A549 (cell line): ENCODE measurements around the gene MARK3. TPM values are rescaled to one million over a fixed set of nuclear protein-coding genes. Genes with fewer than 3 reads are reported as not detected.

ENCODE experiments used
- ATAC-seq, 2 experiments: fragments of 200-7000 bp in 1 of 2; fragments of >200 bp in 1 of 2; cut with Nextera tagmentation in 1 of 2; cut with Tn5 transposase in 1 of 2; 3 replicates each; pipeline versions ENCODE4 v1.8.0 to v1.9.1; 2018 to 2020; ENCODE audit warnings: mild to moderate bottlenecking in 1 of 2, moderate library complexity in 1 of 2
- CTCF ChIA-PET: fragments of 300-600 bp; sonication (Branson Sonifier 250); formaldehyde crosslinking; extraction: SDS; loops from one replicate; lab custom pipeline; 2021; ENCODE audit warnings: antibody characterized with exemption, inconsistent platforms; lab: Yijun Ruan, JAX
- POLR2A ChIA-PET: fragments of 350-600 bp; formaldehyde crosslinking; extraction: SDS; loops from one replicate; lab custom pipeline; 2021; ENCODE audit warnings: antibody characterized with exemption, inconsistent platforms; lab: Yijun Ruan, JAX
- DNase-seq, 2 experiments: peaks; one replicate each; pipeline versions ENCODE4 v3.0.0 to v3.0.0-alpha.2; 2011 to 2016; ENCODE audit warnings: low read depth in 1 of 2, low spot score in 1 of 2
- FAIRE-seq: peaks from 2 replicates; lab custom pipeline; 2011; peaks lifted over from hg19 to GRCh38; lab: Jason Lieb, UNC
- H3K27ac ChIP-seq, 2 experiments: fragments of >200 bp; sonication (Bioruptor Twin); formaldehyde crosslinking; 3 replicates each; pipeline ENCODE4 v1.5.1; 2016 to 2017
- H3K4me1 ChIP-seq: fragments of >200 bp; sonication (Bioruptor Twin); formaldehyde crosslinking; 3 replicates; pipeline ENCODE4 v1.6.1; 2016
- H3K4me2 ChIP-seq: fragments of >200 bp; sonication (Bioruptor Twin); formaldehyde crosslinking; 3 replicates; pipeline ENCODE4 v1.6.1; 2016
- H3K4me3 ChIP-seq: fragments of >200 bp; sonication (Bioruptor Twin); formaldehyde crosslinking; 3 replicates; pipeline ENCODE4 v1.5.1; 2016
- H3K9me3 ChIP-seq: fragments of >200 bp; sonication (Bioruptor Twin); formaldehyde crosslinking; 3 replicates; pipeline ENCODE4 v1.6.1; 2016
- BCL3 ChIP-seq: fragments of >200 bp; sonication (Bioruptor Twin); formaldehyde crosslinking; IDR thresholded peaks from 3 replicates; pipeline ENCODE4 v1.6.1; 2016
- CBX8 ChIP-seq: fragments of 200-600 bp; sonication (generic); IDR thresholded peaks from 2 replicates; pipeline ENCODE4 v1.6.1; 2016
- CEBPB ChIP-seq, 2 experiments: fragments of >200 bp in 1 of 2; sonication (Bioruptor Twin) in 1 of 2; formaldehyde crosslinking in 1 of 2; IDR thresholded peaks; 2 replicates each; pipeline ENCODE4 v1.6.1; 2012 to 2016
- CHD2 ChIP-seq: fragments of 150-350 bp; IDR thresholded peaks from 2 replicates; pipeline ENCODE4 v1.6.1; 2014; ENCODE audit warnings: low read length; ENCODE audit not compliant: partially characterized antibody
- CHD4 ChIP-seq: fragments of 200-600 bp; sonication (generic); IDR thresholded peaks from 2 replicates; pipeline ENCODE4 v1.6.1; 2016; ENCODE audit warnings: antibody characterized with exemption, mild to moderate bottlenecking, borderline replicate concordance
- CTCF ChIP-seq: fragments of >200 bp; sonication (Bioruptor Twin); formaldehyde crosslinking; IDR thresholded peaks from 3 replicates; pipeline ENCODE4 v1.5.1; 2016
- FOSL2 ChIP-seq, 2 experiments: fragments of 450-650 bp in 1 of 2; fragments of >200 bp in 1 of 2; sonication (Bioruptor Twin) in 1 of 2; formaldehyde crosslinking; IDR thresholded peaks; 2 replicates each; pipeline versions ENCODE4 v1.5.0 to v1.6.1; 2016 to 2020; ENCODE audit warnings: mild to moderate bottlenecking in 1 of 2, moderate library complexity in 1 of 2
- GATA3 ChIP-seq: IDR thresholded peaks from 2 replicates; pipeline ENCODE4 v1.6.1; 2012; ENCODE audit warnings: borderline replicate concordance
- HEYL ChIP-seq: fragments of 250-450 bp; sonication (Bioruptor Pico); IDR thresholded peaks from 2 replicates; pipeline ENCODE4 v1.8.0; 2021; ENCODE audit warnings: mild to moderate bottlenecking, moderate library complexity
- HMGXB4 ChIP-seq: fragments of 250-450 bp; sonication (Bioruptor Pico); IDR thresholded peaks from 2 replicates; pipeline ENCODE4 v1.5.0; 2021; ENCODE audit warnings: mild to moderate bottlenecking, moderate library complexity, borderline replicate concordance
- HOXB13 ChIP-seq: fragments of 250-450 bp; sonication (Bioruptor Pico); IDR thresholded peaks from 2 replicates; pipeline ENCODE4 v1.5.0; 2020; ENCODE audit warnings: low read depth, mild to moderate bottlenecking, moderate library complexity
- HOXB5 ChIP-seq: fragments of 250-450 bp; sonication (Bioruptor Pico); IDR thresholded peaks from 2 replicates; pipeline ENCODE4 v1.5.0; 2020; ENCODE audit warnings: mild to moderate bottlenecking, moderate library complexity
- JUNB ChIP-seq: fragments of >200 bp; sonication (Bioruptor Twin); formaldehyde crosslinking; IDR thresholded peaks from 2 replicates; pipeline ENCODE4 v1.6.1; 2016
- KDM5A ChIP-seq: fragments of 200-600 bp; sonication (generic); IDR thresholded peaks from 2 replicates; pipeline ENCODE4 v1.6.1; 2016; ENCODE audit warnings: antibody characterized with exemption, mild to moderate bottlenecking
- RAD21 ChIP-seq, 2 experiments: fragments of >200 bp in 1 of 2; sonication (Bioruptor Twin) in 1 of 2; formaldehyde crosslinking in 1 of 2; IDR thresholded peaks in 1 of 2; conservative IDR thresholded peaks in 1 of 2; 2 replicates in 1 of 2; 3 replicates in 1 of 2; pipeline ENCODE4 v1.6.1; 2012 to 2018; ENCODE audit warnings: inconsistent platforms in 1 of 2
- USF2 ChIP-seq: fragments of 450-650 bp; IDR thresholded peaks from 2 replicates; pipeline ENCODE4 v1.6.1; 2014; ENCODE audit warnings: antibody characterized with exemption
- ZNF302 ChIP-seq: fragments of 250-450 bp; sonication (Bioruptor Pico); IDR thresholded peaks from 2 replicates; pipeline ENCODE4 v1.9.0; 2021; ENCODE audit warnings: inconsistent platforms, mild to moderate bottlenecking, moderate library complexity
- WGBS: methylation state at CpG from one replicate; pipeline ENCODE4 v1.1.6; 2017; ENCODE audit errors: missing lambda C conversion rate; 5-methylcytosine and 5-hydroxymethylcytosine counted together
- polyA plus RNA-seq, 4 experiments: library from polyadenylated mRNA; depleted of rRNA in 3 of 4; stranded (reverse); fragments of >200 nt; fragmentation: RNase III in 1 of 4; extraction: RNeasy Plus Mini Kit Qiagen cat#74134 plus additional on column Dnase treatment in 1 of 4; gene quantifications; 2 replicates in 3 of 4; 3 replicates in 1 of 4; pipeline ENCODE4 v1.2.3, GENCODE V29; 2011 to 2017

The MARK3 gene
- polyA plus RNA-seq, 2 of the 4 experiments (the other 2 are of a cell fraction) = 59.7 to 97.6 TPM

- no peak for TF ChIP-seq RAD21 (conservative IDR thresholded peaks at IDR 0.05 in 1 of 2, IDR thresholded peaks at IDR 0.05 in 1 of 2)
Measured at GRCh38 chr14:103483600-103483999, 98.4 kb downstream of the MARK3 start (continued).

GRCh38 chr14:103485504-103485903 is 100.3 kb downstream of the MARK3 start:
- ATAC-seq (no peak), FAIRE-seq (no peak)
- ChIA-PET CTCF (interaction anchor here (6.5 kb wide), 1 partner anchor 14 kb away, joined by 45 read pairs; no protein-coding TSS in a partner anchor), POLR2A (no interaction called here)
- Histone ChIP-seq H3K4me2 (no peak overlapping the region), H3K4me1 (peaks cover 10% of the 10 kb centered on the region; the same call in 2 of the 3 replicates), H3K4me3 (no peak overlapping the region), H3K27ac (no peak overlapping the region)
- 92% methylated on average over 2 of the region's 2 CpGs for WGBS
- no peak for TF ChIP-seq BCL3
- TF ChIP-seq GATA3 = no peak
- TF ChIP-seq ZNF302 = no peak
- TF ChIP-seq, all 56 proteins: peak for 0
- no peak for DNase-seq
- no peaks in the 10 kb centered on the region for H3K9me3 ChIP-seq

- Histone ChIP-seq H3K9me3 (no peaks in the 10 kb centered on the region), H3K4me3 (no peak overlapping the region), H3K4me1 (peaks cover 10% of the 10 kb centered on the region; the same call in 2 of the 3 replicates), H3K4me2 (no peak overlapping the region), H3K27ac (no peak overlapping the region)
- TF ChIP-seq CEBPB (IDR thresholded peaks at IDR 0.05) (no peak), CHD2 (no peak), CHD4 (no peak), HEYL (CRISPR knock-in tag) (no peak), RAD21 (conservative IDR thresholded peaks at IDR 0.05 in 1 of 2, IDR thresholded peaks at IDR 0.05 in 1 of 2) (no peak), CBX8 (no peak), CTCF (no peak), KDM5A (no peak), HOXB13 (no peak), FOSL2 (IDR thresholded peaks at IDR 0.05) (no peak), FOSL2 (CRISPR knock-in tag; IDR thresholded peaks at IDR 0.05) (no peak), BCL3 (no peak), HMGXB4 (CRISPR knock-in tag) (no peak), USF2 (no peak), HOXB5 (CRISPR knock-in tag) (no peak), JUNB (no peak)
- no peak for ATAC-seq
- no peak for FAIRE-seq
- POLR2A ChIA-PET = no interaction called here
- no peak for DNase-seq
- CTCF ChIA-PET = interaction anchor here (1.0 to 6.5 kb wide), 3 partner anchors 11 to 97 kb away, joined by 3 to 45 read pairs (median 3); no protein-coding TSS in a partner anchor
- WGBS = 96% methylated on average over 6 of the region's 6 CpGs
Measured at GRCh38 chr14:103488071-103488470, 102.9 kb downstream of the MARK3 start.
